Trophoblast cell (in vitro differentiated cells and primary cell): ENCODE measurements around the gene HOXB7.

Experiments used
- DNase-seq, 2 donors: peaks; one replicate each; pipeline ENCODE4 v3.0.0-alpha.2; 2016
- H2AFZ ChIP-seq: 2 replicates; pipeline ENCODE4 v1.6.1; 2013; ENCODE audit warnings: low read length, moderate library complexity, mild to moderate bottlenecking; ENCODE audit not compliant: insufficient read depth, poor library complexity
- H2AK5ac ChIP-seq: 2 replicates; pipeline ENCODE4 v1.6.1; 2013; ENCODE audit warnings: mild to moderate bottlenecking, low read length
- H2BK120ac ChIP-seq: 2 replicates; pipeline ENCODE4 v1.6.1; 2013; ENCODE audit warnings: low read length, mild to moderate bottlenecking, moderate library complexity; ENCODE audit not compliant: insufficient read depth, poor library complexity
- H2BK12ac ChIP-seq: 2 replicates; pipeline ENCODE4 v1.6.1; 2013; ENCODE audit warnings: mild to moderate bottlenecking, low read length, moderate library complexity
- H2BK5ac ChIP-seq: 2 replicates; pipeline ENCODE4 v1.6.1; 2013; ENCODE audit warnings: low read length, low read depth, moderate library complexity, mild to moderate bottlenecking; ENCODE audit not compliant: poor library complexity
- H3K14ac ChIP-seq: 2 replicates; pipeline ENCODE4 v1.6.1; 2013; ENCODE audit warnings: mild to moderate bottlenecking, low read length
- H3K18ac ChIP-seq: 2 replicates; pipeline ENCODE4 v1.6.1; 2013; ENCODE audit warnings: mild to moderate bottlenecking, low read length
- H3K23ac ChIP-seq: 2 replicates; pipeline ENCODE4 v1.6.1; 2013; ENCODE audit warnings: low read length
- H3K27ac ChIP-seq: 2 replicates; pipeline ENCODE4 v1.5.1; 2013; ENCODE audit warnings: low read depth, mild to moderate bottlenecking, inconsistent platforms, low read length, moderate library complexity
- H3K27me3 ChIP-seq: 2 replicates; pipeline ENCODE4 v1.6.1; 2013; ENCODE audit warnings: inconsistent platforms, mild to moderate bottlenecking, low read length, moderate library complexity; ENCODE audit not compliant: insufficient read depth
- H3K36me3 ChIP-seq, 2 experiments: 1 replicate in 1 of 2; 2 replicates in 1 of 2; pipeline ENCODE4 v1.6.1; 2013; ENCODE audit warnings: low read length in 2 of 2, mild to moderate bottlenecking in 2 of 2, moderate library complexity in 1 of 2; ENCODE audit not compliant: insufficient read depth in 2 of 2, control insufficient read depth in 1 of 2
- H3K4ac ChIP-seq: 2 replicates; pipeline ENCODE4 v1.6.1; 2013; ENCODE audit warnings: low read depth, mild to moderate bottlenecking, low read length, moderate library complexity
- H3K4me1 ChIP-seq, 2 experiments: 1 replicate in 1 of 2; 2 replicates in 1 of 2; pipeline ENCODE4 v1.6.1; 2013; ENCODE audit warnings: low read length in 2 of 2, mild to moderate bottlenecking in 2 of 2, moderate library complexity in 1 of 2; ENCODE audit not compliant: insufficient read depth in 2 of 2, control insufficient read depth in 1 of 2
- H3K4me2 ChIP-seq: 2 replicates; pipeline ENCODE4 v1.6.1; 2013; ENCODE audit warnings: inconsistent platforms, mild to moderate bottlenecking, low read length, moderate library complexity
- H3K4me3 ChIP-seq: 2 replicates; pipeline ENCODE4 v1.5.1; 2013; ENCODE audit warnings: mild to moderate bottlenecking, low read depth, low read length, inconsistent platforms
- H3K79me1 ChIP-seq: one replicate; pipeline ENCODE4 v1.6.1; 2013; ENCODE audit warnings: low read length
- H3K79me2 ChIP-seq: 2 replicates; pipeline ENCODE4 v1.6.1; 2013; ENCODE audit warnings: low read length, mild to moderate bottlenecking; ENCODE audit not compliant: control insufficient read depth, insufficient read depth, poor library complexity
- H3K9ac ChIP-seq: 2 replicates; pipeline ENCODE4 v1.6.1; 2013; ENCODE audit warnings: mild to moderate bottlenecking, low read length
- H3K9me3 ChIP-seq: 2 replicates; pipeline ENCODE4 v1.6.1; 2013; ENCODE audit warnings: low read depth, mild to moderate bottlenecking, control low read depth, inconsistent platforms, low read length; ENCODE audit not compliant: insufficient read depth
- H4K12ac ChIP-seq: 2 replicates; pipeline ENCODE4 v1.6.1; 2013; ENCODE audit warnings: low read depth, mild to moderate bottlenecking, low read length, moderate library complexity
- H4K8ac ChIP-seq: 2 replicates; pipeline ENCODE4 v1.6.1; 2013; ENCODE audit warnings: low read depth, mild to moderate bottlenecking, low read length, moderate library complexity
- H4K91ac ChIP-seq: one replicate; pipeline ENCODE4 v1.6.1; 2013; ENCODE audit warnings: low read depth, mild to moderate bottlenecking, low read length, moderate library complexity
- WGBS: extraction: QIAGEN DNeasy Blood & Tissue Kit; methylation state at CpG from one replicate; pipeline ENCODE4 v1.1.7; 2013; ENCODE audit warnings: missing lambda C conversion rate; ENCODE audit not compliant: insufficient read length, insufficient coverage; ENCODE audit errors: extremely low coverage; 5-methylcytosine and 5-hydroxymethylcytosine counted together

Gene HOXB7

GRCh38 chr17:48630009-48630924, 19.4 kb upstream of the HOXB7 start:
- Histone ChIP-seq H2AFZ (no peak overlapping the region), H3K79me1 (no peaks in the 10 kb centered on the region), H3K14ac (no peak overlapping the region), H3K23ac (no peak overlapping the region), H3K36me3 (no peaks in the 10 kb centered on the region), H4K8ac (no peak overlapping the region), H2BK12ac (no peak overlapping the region), H2BK120ac (no peak overlapping the region), H2BK5ac (no peak overlapping the region), H3K18ac (no peak overlapping the region), H3K4me1 (peaks cover 5 to 13% of the 10 kb centered on the region in 2 experiments), H3K79me2 (no peaks in the 10 kb centered on the region), H4K91ac (no peak overlapping the region), H2AK5ac (no peak overlapping the region), H3K27me3 (peaks cover 94% of the 10 kb centered on the region), H3K4me3 (no peak overlapping the region), H3K4me2 (no peak overlapping the region), H4K12ac (no peak overlapping the region), H3K4ac (no peak overlapping the region), H3K9me3 (peaks cover 6% of the 10 kb centered on the region), H3K9ac (no peak overlapping the region), H3K27ac (no peak overlapping the region)
- no peak for DNase-seq
- no CpG with 5 or more reads among the region's 15 CpGs for WGBS

GRCh38 chr17:48629411-48629759, 18.6 kb upstream of the HOXB7 start:
- no peak overlapping the region for H3K4me2 ChIP-seq
- no peaks in the 10 kb centered on the region for H3K79me1 ChIP-seq
- H3K27me3 ChIP-seq = peaks cover 94% of the 10 kb centered on the region
- H3K14ac ChIP-seq = no peak overlapping the region
- no peak overlapping the region for H3K4ac ChIP-seq
- H4K8ac ChIP-seq = no peak overlapping the region
- no peaks in the 10 kb centered on the region for H3K36me3 ChIP-seq
- H2BK5ac ChIP-seq = no peak overlapping the region
- H3K79me2 ChIP-seq = no peaks in the 10 kb centered on the region
- WGBS = no CpG with 5 or more reads among the region's 5 CpGs
- no peak overlapping the region for H3K18ac ChIP-seq
- no peak overlapping the region for H2AFZ ChIP-seq
- no peak overlapping the region for H3K27ac ChIP-seq
- no peak overlapping the region for H2BK120ac ChIP-seq
- no peak for DNase-seq
- H3K9me3 ChIP-seq = peaks cover 6% of the 10 kb centered on the region
- no peak overlapping the region for H2BK12ac ChIP-seq
- no peak overlapping the region for H3K4me3 ChIP-seq
- peaks cover 8 to 19% of the 10 kb centered on the region in 2 experiments for H3K4me1 ChIP-seq
- H3K23ac ChIP-seq = no peak overlapping the region
- H2AK5ac ChIP-seq = no peak overlapping the region
- no peak overlapping the region for H4K12ac ChIP-seq
- H3K9ac ChIP-seq = no peak overlapping the region
- H4K91ac ChIP-seq = no peak overlapping the region

GRCh38 chr17:48628649-48629410, 18.0 kb upstream of the HOXB7 start:
- Histone ChIP-seq H3K79me2 (no peaks in the 10 kb centered on the region), H3K4me2 (no peak overlapping the region), H3K9me3 (peaks cover 6% of the 10 kb centered on the region), H3K36me3 (no peaks in the 10 kb centered on the region), H2BK12ac (no peak overlapping the region), H3K4me3 (no peak overlapping the region), H4K8ac (no peak overlapping the region), H2AFZ (no peak overlapping the region), H3K27me3 (peaks cover 94% of the 10 kb centered on the region), H3K18ac (no peak overlapping the region), H3K14ac (no peak overlapping the region), H3K23ac (no peak overlapping the region), H3K4ac (no peak overlapping the region), H3K9ac (no peak overlapping the region), H2BK5ac (no peak overlapping the region), H2BK120ac (no peak overlapping the region), H3K79me1 (no peaks in the 10 kb centered on the region), H2AK5ac (no peak overlapping the region), H4K91ac (no peak overlapping the region), H3K4me1 (peaks cover 8 to 19% of the 10 kb centered on the region in 2 experiments), H4K12ac (no peak overlapping the region), H3K27ac (no peak overlapping the region)
- no CpG with 5 or more reads among the region's 5 CpGs for WGBS
- DNase-seq = no peak

- H3K23ac ChIP-seq = no peak overlapping the region
- no peak overlapping the region for H4K8ac ChIP-seq
- H3K4me2 ChIP-seq = no peak overlapping the region
- no peak overlapping the region for H4K91ac ChIP-seq
- no peaks in the 10 kb centered on the region for H3K36me3 ChIP-seq
- no peak overlapping the region for H2BK5ac ChIP-seq
- H2AFZ ChIP-seq = no peak overlapping the region
- peaks cover 7% of the 10 kb centered on the region for H3K9me3 ChIP-seq
- H3K4me3 ChIP-seq = no peak overlapping the region
- H3K18ac ChIP-seq = no peak overlapping the region
- no CpG with 5 or more reads among the region's 27 CpGs for WGBS
- H4K12ac ChIP-seq = no peak overlapping the region
- H3K4ac ChIP-seq = no peak overlapping the region
- no peak overlapping the region for H2AK5ac ChIP-seq
- no peak overlapping the region for H3K14ac ChIP-seq
- H3K27me3 ChIP-seq = peaks cover 95% of the 10 kb centered on the region
- DNase-seq = no peak
- H2BK12ac ChIP-seq = no peak overlapping the region
- H3K79me1 ChIP-seq = no peaks in the 10 kb centered on the region
- no peak overlapping the region for H2BK120ac ChIP-seq
- no peak overlapping the region for H3K27ac ChIP-seq
- H3K9ac ChIP-seq = no peak overlapping the region
- H3K4me1 ChIP-seq = peaks cover 8 to 16% of the 10 kb centered on the region in 2 experiments
- no peaks in the 10 kb centered on the region for H3K79me2 ChIP-seq
Observed at GRCh38 chr17:48627623-48628521, 17.1 kb upstream of the HOXB7 start.
